NCI-H128 (cell line): ENCODE data around the gene SORCS2.
"Not testable (repeated sequence)": the region's sequence is repeated elsewhere in the genome, so short reads cannot be mapped to it uniquely, and the experiment has no call there.

Experiments used
- DNase-seq: peaks from one replicate; lab custom pipeline; 2025; ENCODE audit not compliant: unreplicated experiment; lab: John Stamatoyannopoulos, UW

The SORCS2 gene

DNA sequence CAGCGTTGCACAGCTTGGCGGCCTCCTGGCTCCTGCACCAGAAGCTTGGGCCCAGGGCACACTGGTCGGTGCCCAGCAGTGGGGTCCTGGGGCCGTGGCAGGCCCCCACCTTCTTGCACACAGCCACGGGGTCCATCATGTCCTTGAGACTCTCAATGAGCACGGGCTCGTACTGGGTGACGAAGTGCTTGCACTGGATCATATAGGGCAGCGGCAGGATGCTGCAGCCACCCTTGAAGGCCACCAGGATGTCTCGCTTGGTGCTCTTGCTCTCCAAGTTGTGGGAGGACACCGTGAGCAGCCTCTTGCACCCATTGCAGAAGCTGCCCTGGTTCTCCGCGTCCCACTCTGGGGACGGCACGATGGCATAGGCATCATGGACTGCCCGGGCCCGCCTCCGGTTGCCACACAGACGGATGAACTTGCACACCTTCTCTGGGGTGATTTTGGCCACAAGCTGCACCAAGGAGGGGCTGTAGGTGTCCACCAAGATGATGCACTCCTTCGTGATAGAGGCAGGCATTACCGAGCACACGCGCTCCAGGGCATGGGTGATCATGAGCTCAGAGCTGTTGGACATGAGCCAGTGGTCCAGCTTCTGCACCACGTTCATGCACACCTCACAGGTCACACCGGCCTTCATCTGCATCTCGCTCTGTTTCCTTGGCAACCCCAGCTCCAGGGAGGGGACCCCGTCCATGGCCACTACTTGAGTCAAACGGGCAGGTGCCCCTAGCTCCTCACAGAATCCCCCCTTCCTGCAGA lies 241.2 kb downstream of the SORCS2 start:
- no peak for DNase-seq

- no peak for DNase-seq
These were observed 241.9 kb downstream of the SORCS2 start for GRCh38 chr4:7434141-7434765.

DNA sequence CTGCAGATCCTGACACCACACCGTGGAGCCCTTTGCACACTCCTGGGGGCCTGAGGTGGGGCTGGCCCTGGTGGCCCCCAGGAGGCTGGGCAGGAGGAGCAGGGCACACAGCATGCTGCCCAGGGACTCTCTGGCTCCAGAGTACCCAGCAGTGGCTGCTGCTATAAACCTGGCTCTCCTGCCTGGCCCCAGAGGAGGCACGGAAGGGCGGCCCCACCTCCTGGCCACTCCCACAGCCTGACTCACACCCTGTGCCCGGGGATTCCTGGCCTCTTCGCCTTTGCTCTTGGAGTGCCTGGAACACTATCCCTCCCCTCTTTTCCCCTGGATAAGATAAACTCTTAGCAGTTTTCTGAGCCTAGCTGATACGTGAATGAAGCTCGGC lies 242.4 kb downstream of the SORCS2 start, which contains the start of gene PSAPL1:
Gene PSAPL1, minus strand, starts transcription at position 165 of the 385 bp plus-strand sequence. Its CDS starts 51 bp downstream, at position 114.
- no peak for DNase-seq

GRCh38 chr4:7435471-7436061 lies 243.2 kb downstream of the SORCS2 start:
- DNase-seq: no peak

GRCh38 chr4:7436256-7436655 lies 243.9 kb downstream of the SORCS2 start:
- no peak for DNase-seq

GRCh38 chr4:7439699-7440098 lies 247.4 kb downstream of the SORCS2 start:
- no peak for DNase-seq

DNA sequence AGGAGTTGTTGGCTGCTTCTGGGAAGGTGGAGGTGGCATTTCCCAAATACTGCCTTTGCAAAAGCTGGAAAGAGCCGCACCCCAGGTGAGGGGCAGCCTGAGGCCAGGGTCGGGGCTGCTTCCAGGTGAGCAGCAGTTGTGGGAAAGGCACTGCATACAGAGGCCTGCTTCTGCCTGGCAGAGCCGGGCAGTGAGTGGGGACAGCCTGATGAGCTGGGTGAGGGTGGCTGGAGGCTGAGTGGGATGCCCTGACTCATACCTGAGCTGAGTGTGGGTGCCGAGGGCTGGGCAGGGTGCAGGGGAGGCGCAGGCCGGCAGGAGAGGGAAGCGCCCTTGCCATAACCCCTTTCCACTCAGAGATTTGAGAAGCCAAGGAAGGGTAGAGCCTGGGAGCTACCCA lies 248.9 kb downstream of the SORCS2 start:
- no peak for DNase-seq

GRCh38 chr4:7442574-7443162 lies 250.3 kb downstream of the SORCS2 start:
- no peak for DNase-seq

- no peak for DNase-seq
These were observed 252.0 kb downstream of the SORCS2 start for GRCh38 chr4:7444314-7444713.

GRCh38 chr4:7444731-7445130 lies 252.4 kb downstream of the SORCS2 start:
- no peak for DNase-seq

GRCh38 chr4:7447236-7447635 lies 254.9 kb downstream of the SORCS2 start:
- DNase-seq: no peak

DNA sequence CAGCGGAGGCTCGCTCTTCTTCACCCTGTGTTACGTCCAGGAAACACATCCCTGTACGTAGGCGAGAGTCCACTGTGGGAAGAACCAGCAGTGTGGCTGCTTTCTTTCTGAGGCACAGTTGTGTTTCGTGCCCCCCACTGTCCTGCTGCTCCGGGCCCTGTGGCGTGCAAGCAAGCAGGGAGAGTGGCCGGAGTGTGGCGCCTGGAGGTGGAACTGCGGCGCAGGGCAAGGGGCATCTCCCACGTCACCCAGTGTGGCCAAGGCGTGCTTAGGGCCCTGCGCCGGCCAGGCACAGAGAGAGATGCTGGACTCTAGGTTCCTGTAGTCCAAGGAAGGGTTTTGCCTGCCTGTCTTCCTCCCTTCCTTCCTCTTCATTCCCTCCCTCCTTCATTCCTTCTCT lies 255.7 kb downstream of the SORCS2 start:
- DNase-seq: no peak

DNA sequence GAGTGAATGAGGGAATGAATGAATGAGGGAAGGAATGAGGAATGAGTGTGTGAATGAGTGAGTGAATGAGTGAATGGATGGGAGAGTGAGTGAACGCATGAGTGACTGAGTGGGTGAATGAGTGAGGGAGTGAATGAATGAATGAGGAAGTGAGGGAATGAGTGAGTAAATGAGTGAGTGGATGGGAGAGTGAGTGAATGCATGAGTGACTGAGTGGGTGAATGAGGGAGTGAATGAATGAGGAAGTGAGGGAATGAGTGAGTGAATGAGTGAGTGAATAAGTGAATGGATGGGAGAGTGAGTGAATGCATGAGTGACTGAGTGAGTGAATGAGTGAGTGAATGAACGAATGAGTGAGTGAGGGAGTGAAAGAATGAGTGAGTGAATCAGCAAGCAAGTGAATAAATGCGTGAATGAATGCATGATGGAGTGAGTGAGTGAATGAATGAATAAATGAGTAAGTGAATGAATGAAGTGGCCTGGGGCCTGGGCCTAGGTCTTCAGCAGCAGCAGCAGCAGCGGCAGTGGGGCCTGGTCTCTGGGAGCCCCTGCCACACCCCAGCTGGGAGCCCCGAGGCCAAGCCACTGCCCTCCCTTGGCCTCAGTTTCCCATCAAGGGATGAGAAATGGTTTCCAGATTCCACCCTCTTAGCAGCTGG lies 258.6 kb downstream of the SORCS2 start:
- no peak for DNase-seq

DNA sequence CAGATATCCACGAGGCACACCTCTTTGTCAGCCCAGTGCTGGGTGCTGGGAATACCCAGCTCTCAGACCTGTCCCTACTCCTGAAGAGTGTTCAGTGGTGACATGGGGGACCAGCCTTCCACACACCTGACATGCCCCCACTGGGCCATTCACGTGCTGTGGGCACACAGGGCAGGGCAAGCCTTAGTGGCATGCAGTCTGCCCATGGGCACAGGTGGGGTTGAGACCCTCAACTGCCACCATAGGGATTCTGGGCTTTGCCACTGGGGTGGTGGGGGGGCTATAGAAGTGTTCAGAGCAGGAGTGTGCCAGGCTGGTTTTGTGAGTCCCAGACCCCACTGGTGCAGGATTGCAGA lies 259.1 kb downstream of the SORCS2 start:
- DNase-seq: no peak

DNA sequence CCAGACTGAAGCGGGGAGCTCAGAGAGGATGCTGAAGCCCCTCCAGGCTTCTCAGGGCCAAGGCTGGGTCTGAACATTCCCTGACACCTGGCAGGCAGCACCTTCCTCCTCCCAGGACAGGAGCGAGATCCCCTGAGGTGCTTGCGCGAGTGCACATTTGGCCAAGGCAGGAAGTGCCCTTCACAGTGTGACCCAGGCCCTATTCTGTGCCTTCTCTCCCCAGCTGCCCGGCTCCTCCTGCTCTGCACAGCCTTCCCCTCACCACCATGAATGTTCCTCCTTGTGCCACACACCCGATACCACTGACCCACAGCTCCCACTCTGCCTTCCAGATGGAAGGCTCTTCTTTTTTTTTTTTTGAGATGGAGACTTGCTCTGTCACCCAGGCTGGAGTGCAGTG lies 259.5 kb downstream of the SORCS2 start:
- no peak for DNase-seq

DNA sequence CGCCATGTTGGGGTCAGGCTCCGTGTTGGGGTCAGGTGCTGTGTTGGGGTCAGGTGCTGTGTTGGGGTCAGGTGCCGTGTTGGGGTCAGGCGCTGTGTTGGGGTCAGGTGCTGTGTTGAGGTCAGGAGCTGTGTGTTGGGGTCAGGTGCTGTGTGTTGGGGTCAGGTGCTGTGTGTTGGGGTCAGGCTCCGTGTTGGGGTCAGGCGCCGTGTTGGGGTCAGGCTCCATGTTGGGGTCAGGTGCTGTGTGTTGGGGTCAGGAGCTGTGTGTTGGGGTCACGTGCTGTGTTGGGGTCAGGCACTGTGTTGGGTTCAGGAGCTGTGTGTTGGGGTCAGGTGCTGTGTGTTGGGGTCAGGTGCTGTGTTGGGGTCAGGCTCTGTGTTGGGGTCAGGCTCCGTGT lies 260.5 kb downstream of the SORCS2 start:
- not testable (repeated sequence) for DNase-seq

DNA sequence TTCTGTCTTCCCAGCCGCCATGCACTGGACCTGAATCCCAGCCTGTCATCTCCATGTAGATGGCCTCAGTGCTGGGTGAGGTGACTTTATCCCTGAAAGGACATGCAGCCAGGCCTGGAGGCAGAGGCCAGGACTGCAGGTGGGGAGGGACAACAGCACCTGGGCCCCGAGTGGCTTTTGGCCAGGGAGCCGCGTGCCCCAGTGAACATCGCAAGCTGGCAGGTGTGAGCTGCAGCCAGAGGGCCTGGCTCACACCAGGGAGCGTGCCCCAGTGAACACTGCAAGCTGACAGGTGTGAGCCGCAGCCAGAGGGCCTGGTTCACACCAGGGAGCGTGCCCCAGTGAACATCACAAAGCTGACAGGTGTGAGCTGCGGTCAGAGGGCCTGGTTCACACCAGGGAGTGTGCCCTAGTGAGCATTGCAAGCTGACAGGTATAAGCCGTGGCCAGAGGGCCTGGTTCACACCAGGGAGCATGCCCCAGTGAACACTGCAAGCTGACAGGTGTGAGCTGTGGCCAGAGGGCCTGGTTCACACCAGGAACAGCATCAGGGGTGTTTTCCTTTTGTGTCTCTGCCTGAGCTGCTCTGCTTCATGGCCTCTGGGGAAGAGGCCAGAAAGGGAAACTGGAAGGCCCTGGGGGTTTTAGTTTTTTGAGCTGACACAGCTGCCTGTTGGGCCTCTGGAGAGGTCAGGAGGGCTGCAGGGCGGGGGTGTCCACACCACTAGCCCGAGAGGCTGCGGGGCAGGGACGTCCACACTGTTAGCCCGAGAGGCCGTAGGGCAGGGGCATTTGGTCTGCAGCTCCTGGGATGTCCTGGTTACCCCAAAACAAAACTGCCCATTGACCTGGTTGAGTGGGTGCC lies 265.1 kb downstream of the SORCS2 start:
- no peak for DNase-seq

DNA sequence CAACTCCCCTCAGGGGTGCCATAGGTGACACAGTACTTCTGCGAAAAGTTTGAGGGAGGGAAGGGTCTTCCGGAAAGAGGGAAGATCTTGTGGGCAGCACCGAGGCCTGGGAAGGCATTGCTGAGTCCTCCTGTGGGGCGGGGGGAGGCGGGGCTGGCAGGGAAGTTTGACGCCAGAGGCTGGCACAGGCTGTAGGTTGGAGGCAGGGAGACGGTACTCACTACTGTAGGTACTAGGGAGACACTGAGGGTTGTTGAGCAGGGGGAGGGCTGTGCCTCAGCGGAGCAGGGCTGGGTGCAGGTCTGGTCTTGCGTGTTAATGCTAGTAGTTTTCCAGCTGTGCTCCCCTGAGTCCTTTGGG lies 265.7 kb downstream of the SORCS2 start:
- no peak for DNase-seq

DNA sequence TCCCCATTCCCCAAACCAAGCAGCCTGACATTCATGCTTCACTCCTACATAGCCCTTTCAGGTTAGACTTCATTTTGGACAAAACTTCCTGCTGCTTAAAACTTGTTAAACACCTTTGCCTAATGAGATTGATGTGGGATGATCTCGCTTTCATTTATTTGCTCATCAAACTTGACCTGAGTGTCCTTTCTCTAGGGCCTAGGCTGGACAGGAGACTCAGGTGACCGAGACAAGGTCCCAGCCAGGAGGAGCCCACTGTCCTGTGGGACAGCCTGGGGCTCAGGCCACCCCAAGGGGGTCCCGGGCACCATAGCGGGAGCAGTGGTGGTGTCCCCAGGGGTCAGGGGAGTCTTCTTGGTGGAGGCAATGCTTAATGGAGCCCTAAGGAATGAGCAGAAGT lies 266.1 kb downstream of the SORCS2 start:
- DNase-seq: no peak

DNA sequence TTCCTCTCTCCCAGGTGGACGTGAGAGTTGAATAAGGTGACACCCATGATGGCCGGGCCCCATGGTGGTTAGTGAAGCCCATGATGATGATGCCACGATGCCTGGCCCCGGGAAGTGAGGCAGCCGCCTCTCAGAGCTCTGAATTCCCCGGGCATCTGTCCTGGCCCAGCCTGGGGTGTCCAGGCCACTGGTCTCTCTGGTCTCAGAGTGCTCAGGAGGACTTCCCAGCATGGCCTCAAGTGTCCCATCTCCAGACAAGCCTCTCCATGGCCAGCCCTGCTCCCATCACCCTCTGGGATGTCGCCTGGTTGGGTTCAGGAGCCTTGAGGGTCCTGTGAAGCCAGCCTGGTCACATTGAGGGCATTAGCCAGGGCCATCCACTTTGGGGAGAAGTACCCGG lies 267.1 kb downstream of the SORCS2 start:
- DNase-seq: no peak

DNA sequence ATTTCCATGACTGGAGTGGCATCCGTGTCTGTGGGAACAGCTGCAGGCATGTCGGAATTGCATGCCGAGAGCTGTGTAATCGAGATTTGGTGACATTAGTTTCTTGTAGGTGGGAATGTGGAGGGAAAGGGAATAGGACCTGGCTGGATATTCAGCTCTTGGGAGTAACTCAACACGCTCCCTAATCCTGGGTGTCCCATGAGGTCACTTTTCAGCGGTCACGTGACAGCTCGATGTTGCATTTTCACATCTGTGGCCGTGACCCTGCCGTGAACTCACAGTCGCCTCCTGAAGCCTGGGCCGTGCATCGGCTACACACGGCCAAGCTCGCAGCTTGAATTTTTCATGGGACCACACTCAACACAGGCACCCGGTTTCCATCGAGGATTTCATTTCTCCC lies 268.2 kb downstream of the SORCS2 start:
- no peak for DNase-seq
